PC-9 (cell line): ENCODE data around the gene TAB3. TPM values are rescaled to one million over a fixed set of nuclear protein-coding genes. Genes with fewer than 3 reads are reported as not detected.

Experiments
- BruUV-seq: library from RNA; stranded (reverse); fragments of 400-500 nt; replicated peaks from 2 replicates; lab custom pipeline; 2021; lab: Mats Ljungman, UMichigan
- CTCF ChIA-PET: fragments of 300-600 bp; sonication (Branson Sonifier 250); formaldehyde crosslinking; loops from one replicate; lab custom pipeline; 2022; ENCODE audit warnings: antibody characterized with exemption; lab: Charles Lee
- POLR2A ChIA-PET: fragments of 300-600 bp; sonication (Branson Sonifier 250); formaldehyde crosslinking; loops from one replicate; lab custom pipeline; 2022; ENCODE audit warnings: antibody characterized with exemption; ENCODE audit not compliant: unreplicated experiment; lab: Charles Lee
- DNase-seq, 2 experiments: peaks; one replicate each; pipeline versions ENCODE4 v3.0.0 to v3.0.0-alpha.2; 2015 to 2022; ENCODE audit warnings: mixed read lengths in 1 of 2
- H2AFZ ChIP-seq: fragments of 200-600 bp; sonication (generic); 2 replicates; pipeline ENCODE4 v1.8.1; 2017; ENCODE audit warnings: antibody characterized with exemption
- H3F3A ChIP-seq: fragments of 200-600 bp; sonication (generic); 2 replicates; pipeline ENCODE4 v1.8.1; 2017; ENCODE audit warnings: antibody characterized with exemption, mild to moderate bottlenecking, low read depth; ENCODE audit not compliant: insufficient read depth
- H3K27ac ChIP-seq: fragments of 200-600 bp; sonication (generic); 2 replicates; pipeline ENCODE4 v1.6.1; 2016; ENCODE audit warnings: mixed run types
- H3K27me3 ChIP-seq: fragments of 200-600 bp; sonication (generic); 2 replicates; pipeline ENCODE4 v1.6.1; 2016; ENCODE audit warnings: low read depth, mixed run types; ENCODE audit not compliant: insufficient read depth
- H3K36me3 ChIP-seq: fragments of 200-600 bp; sonication (generic); 2 replicates; pipeline ENCODE4 v1.6.1; 2016; ENCODE audit warnings: low read depth, mixed run types
- H3K4me1 ChIP-seq: fragments of 200-600 bp; sonication (generic); replicated peaks from 2 replicates; pipeline ENCODE4 v1.6.1; 2016; ENCODE audit warnings: mixed run types; ENCODE audit not compliant: insufficient read depth
- H3K4me2 ChIP-seq: fragments of 200-600 bp; sonication (generic); 2 replicates; pipeline ENCODE4 v1.6.1; 2017; ENCODE audit warnings: mixed run types
- H3K4me3 ChIP-seq: fragments of 200-600 bp; sonication (generic); 2 replicates; pipeline ENCODE4 v1.6.1; 2016; ENCODE audit warnings: mixed run types
- H3K79me2 ChIP-seq: fragments of 200-600 bp; sonication (generic); 2 replicates; pipeline ENCODE4 v1.6.1; 2017; ENCODE audit warnings: low read depth, mixed run types
- H3K9me2 ChIP-seq: fragments of 200-600 bp; sonication (generic); 2 replicates; pipeline ENCODE4 v1.8.1; 2017; ENCODE audit warnings: mild to moderate bottlenecking; ENCODE audit not compliant: insufficient read depth
- H3K9me3 ChIP-seq: fragments of 200-600 bp; sonication (generic); 2 replicates; pipeline ENCODE4 v1.8.1; 2016; ENCODE audit warnings: low read depth; ENCODE audit not compliant: insufficient read depth
- H4K20me1 ChIP-seq: fragments of 200-600 bp; sonication (generic); 2 replicates; pipeline ENCODE4 v1.8.1; 2017; ENCODE audit not compliant: insufficient read depth
- EZH2 ChIP-seq: fragments of 200-600 bp; sonication (generic); IDR thresholded peaks from 2 replicates; pipeline ENCODE4 v1.8.0; 2017; ENCODE audit warnings: antibody characterized with exemption, low read depth
- intact Hi-C: fragments of 100-400 bp; cut with micrococcal nuclease; formaldehyde crosslinking; loops from one replicate; pipeline ENCODE4 v1.10.0; 2022; ENCODE audit not compliant: unreplicated experiment
- total RNA-seq: library from RNA; stranded (reverse); gene quantifications from 2 replicates; pipeline ENCODE4 v1.2.3, GENCODE V29; 2021
- TF ChIP-seq, protein P1 (sequence below): fragments of 200-600 bp; sonication (generic); conservative IDR thresholded peaks from 2 replicates; pipeline ENCODE4 v1.6.1; 2017; ENCODE audit warnings: mixed run types, antibody characterized with exemption, mild to moderate bottlenecking, moderate library complexity

The TAB3 gene
- total RNA-seq, 1 experiment from 2014 or later: 50.8 TPM

DNA sequence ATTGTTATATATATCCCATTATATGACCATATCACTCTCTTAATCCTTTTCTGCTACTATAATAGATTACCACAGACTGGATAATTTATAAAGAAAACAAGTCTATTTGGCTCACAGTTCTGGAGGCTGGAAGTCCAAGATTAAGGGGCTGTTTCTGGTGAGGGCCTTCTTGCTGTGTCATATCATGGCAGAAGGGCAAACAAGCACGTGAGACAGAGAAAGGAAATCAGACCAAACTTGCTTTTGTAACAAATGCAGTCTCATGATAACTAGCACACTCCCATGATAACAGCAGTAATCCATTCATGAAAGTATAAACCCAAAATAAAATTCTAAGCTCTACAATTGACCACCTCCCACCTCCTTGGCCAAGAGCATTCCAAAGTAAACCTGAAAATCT, 16.3 kb upstream of the TAB3 start:
- CTCF ChIA-PET: no interaction called here
- Histone ChIP-seq H3K79me2 (no peaks in the 10 kb centered on the region), H3K36me3 (no peaks in the 10 kb centered on the region), H3K27me3 (no peaks in the 10 kb centered on the region), H3K4me1 (peaks cover 14% of the 10 kb centered on the region; the same call in 1 of the 2 replicates), H3K9me3 (no peaks in the 10 kb centered on the region), H3K4me3 (no peak overlapping the region), H3K27ac (no peak overlapping the region), H4K20me1 (no peaks in the 10 kb centered on the region), H3K9me2 (no peaks in the 10 kb centered on the region), H2AFZ (no peak overlapping the region), H3F3A (no peaks in the 10 kb centered on the region), H3K4me2 (no peak overlapping the region)
- POLR2A ChIA-PET: interaction anchor here (0.7 kb wide), 1 partner anchor 47 kb away, joined by 4 read pairs; no protein-coding TSS in a partner anchor
- DNase-seq: no peak
- no peak for TF ChIP-seq EZH2
- TF ChIP-seq, protein P1, sequence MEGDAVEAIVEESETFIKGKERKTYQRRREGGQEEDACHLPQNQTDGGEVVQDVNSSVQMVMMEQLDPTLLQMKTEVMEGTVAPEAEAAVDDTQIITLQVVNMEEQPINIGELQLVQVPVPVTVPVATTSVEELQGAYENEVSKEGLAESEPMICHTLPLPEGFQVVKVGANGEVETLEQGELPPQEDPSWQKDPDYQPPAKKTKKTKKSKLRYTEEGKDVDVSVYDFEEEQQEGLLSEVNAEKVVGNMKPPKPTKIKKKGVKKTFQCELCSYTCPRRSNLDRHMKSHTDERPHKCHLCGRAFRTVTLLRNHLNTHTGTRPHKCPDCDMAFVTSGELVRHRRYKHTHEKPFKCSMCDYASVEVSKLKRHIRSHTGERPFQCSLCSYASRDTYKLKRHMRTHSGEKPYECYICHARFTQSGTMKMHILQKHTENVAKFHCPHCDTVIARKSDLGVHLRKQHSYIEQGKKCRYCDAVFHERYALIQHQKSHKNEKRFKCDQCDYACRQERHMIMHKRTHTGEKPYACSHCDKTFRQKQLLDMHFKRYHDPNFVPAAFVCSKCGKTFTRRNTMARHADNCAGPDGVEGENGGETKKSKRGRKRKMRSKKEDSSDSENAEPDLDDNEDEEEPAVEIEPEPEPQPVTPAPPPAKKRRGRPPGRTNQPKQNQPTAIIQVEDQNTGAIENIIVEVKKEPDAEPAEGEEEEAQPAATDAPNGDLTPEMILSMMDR: no peak
- no TSS peak for BruUV-seq
- intact Hi-C loops: no loop called here

DNA sequence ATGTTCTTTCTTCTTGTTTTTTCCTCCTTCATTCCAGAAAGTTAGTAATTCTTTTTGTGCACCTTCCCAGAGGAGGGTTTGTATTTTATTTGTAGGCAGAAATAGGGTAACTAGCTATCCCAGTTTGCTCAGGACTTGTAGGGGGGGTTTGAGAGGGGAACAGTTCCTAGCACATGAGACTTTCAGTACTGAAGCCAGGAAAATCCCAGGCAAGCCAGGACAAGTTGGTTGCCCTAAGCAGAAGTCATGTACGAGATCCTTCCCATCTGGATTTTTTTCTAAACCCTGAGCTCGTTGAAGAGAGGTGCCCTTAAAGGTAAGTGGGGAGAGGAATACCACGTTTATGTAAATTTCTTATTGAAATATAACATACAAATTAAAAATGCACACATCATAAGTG, 15.6 kb upstream of the TAB3 start:
- ChIA-PET POLR2A (no interaction called here), CTCF (no interaction called here)
- TF ChIP-seq EZH2: no peak
- TF ChIP-seq, protein P1: no peak
- H3K36me3 ChIP-seq: no peaks in the 10 kb centered on the region
- DNase-seq: no peak
- no peaks in the 10 kb centered on the region for H3K27me3 ChIP-seq
- no peak overlapping the region for H2AFZ ChIP-seq
- no peak overlapping the region for H3K27ac ChIP-seq
- no peaks in the 10 kb centered on the region for H3K9me3 ChIP-seq
- H3K4me1 ChIP-seq: peaks cover 17% of the 10 kb centered on the region; the same call in 1 of the 2 replicates
- no peaks in the 10 kb centered on the region for H4K20me1 ChIP-seq
- no peaks in the 10 kb centered on the region for H3K9me2 ChIP-seq
- no peak overlapping the region for H3K4me2 ChIP-seq
- no peak overlapping the region for H3K4me3 ChIP-seq
- no peaks in the 10 kb centered on the region for H3F3A ChIP-seq
- H3K79me2 ChIP-seq: no peaks in the 10 kb centered on the region
- no TSS peak for BruUV-seq
- intact Hi-C loops: no loop called here

DNA sequence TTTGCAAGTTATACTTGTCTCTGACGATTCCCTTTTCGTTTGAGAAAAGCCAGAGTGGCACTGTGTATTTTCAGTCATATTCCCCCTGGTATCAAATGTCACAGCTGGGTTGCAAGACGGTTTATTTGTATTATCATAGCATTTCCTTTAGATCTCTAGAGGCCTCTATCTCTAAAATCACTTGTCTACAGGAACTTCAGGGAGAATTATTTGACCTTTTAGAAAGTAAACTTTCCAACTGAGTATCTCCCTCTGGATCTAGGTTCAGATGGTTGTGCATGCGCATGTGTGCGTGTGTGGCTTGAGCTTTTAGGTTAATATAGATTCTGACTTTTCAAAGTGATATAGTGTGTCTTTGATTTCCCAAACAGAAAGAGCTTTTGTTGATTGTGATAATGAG, 15.1 kb upstream of the TAB3 start:
- no peak overlapping the region for H3K4me2 ChIP-seq
- intact Hi-C loops: no loop called here
- no TSS peak for BruUV-seq

More for the DNA sequence above, 15.1 kb upstream of the TAB3 start:
- Histone ChIP-seq H3K9me3 (no peaks in the 10 kb centered on the region), H3K4me3 (no peak overlapping the region), H3K4me1 (peaks cover 17% of the 10 kb centered on the region; the same call in 1 of the 2 replicates), H2AFZ (no peak overlapping the region), H3K79me2 (no peaks in the 10 kb centered on the region), H3K27ac (no peak overlapping the region), H3K27me3 (no peaks in the 10 kb centered on the region), H4K20me1 (no peaks in the 10 kb centered on the region), H3K9me2 (no peaks in the 10 kb centered on the region), H3F3A (no peaks in the 10 kb centered on the region), H3K36me3 (no peaks in the 10 kb centered on the region)
- TF ChIP-seq, protein P1: no peak
- TF ChIP-seq EZH2: no peak
- ChIA-PET CTCF (no interaction called here), POLR2A (no interaction called here)
- no peak for DNase-seq
